GM21529 (cell line): ENCODE measurements around the gene TRABD2B.

Experiments
- ATAC-seq: cut with Tn5 transposase; IDR thresholded peaks from one replicate; pipeline ENCODE4 v1.9.1; 2021; ENCODE audit not compliant: unreplicated experiment

The TRABD2B gene

GRCh38 chr1:48022306-48022705 lies 25.1 kb upstream of the TRABD2B start:
- ATAC-seq, result no peak

DNA sequence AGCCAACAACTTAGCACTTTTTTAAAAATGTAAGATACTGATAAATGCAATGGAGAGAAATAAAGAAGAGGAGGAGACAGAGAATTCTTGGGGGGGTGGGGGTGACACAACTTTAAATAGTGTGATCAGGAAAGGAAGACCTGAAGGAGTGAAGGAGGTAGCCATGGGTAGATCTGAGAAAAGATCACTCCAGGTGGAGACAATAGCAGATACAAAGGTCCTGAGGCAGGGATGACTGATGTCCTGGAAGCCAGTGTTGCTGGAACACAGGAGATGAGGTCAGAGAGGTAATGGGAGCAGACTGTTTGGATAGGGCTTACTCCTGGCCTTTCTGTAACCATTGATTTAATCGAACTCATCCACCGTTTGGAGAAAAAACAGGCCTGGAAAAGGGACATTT lies 24.6 kb upstream of the TRABD2B start:
- no peak for ATAC-seq

DNA sequence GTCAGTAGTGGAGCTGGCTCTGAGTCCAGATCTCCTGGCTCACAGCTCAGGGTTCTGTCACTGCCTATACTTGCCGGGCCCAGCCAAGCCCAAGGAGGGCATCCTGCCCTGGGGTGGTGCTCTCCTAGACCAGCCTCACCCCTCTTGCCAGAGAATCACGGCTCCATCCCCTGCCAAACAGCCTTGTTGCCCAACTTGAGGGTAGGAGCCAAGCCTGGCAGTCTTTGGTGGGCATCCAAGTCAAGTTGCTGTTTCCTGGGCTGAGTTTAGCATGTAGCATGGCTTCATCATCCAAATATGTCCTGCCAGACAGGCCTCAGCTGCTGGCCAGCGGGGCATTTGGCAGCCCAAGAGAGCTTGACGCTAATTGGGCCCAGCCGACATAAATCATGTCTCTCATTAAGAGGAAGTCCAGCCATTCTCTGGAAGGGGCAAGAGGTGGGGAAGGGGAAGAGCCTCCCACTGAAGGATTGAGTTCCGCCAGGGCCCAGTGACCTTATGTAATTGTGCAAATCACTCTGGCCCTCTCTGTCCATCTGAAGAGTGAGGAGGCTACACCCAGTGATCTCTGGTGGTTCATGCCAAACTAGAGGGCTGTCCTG lies 22.6 kb upstream of the TRABD2B start:
- no peak for ATAC-seq

DNA sequence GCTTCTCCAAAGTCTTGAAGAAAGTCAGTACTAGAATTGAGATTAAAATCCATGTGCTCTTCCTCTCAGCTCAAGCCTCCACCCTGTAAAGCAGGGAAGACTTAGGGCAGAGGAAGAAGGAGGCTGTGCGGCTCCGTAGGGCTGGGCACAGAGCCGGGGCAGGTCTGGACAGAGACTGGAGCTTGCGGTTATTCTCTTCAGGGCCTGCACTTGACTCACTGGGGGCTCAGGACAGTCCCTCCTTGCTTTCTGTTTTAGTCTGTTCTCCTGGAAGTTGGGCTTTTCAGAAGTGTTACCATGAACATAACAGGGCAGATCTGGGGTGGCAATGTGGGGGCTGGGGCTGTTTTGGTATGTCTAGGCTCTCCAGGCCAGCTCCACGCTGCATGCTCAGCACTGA lies 21.6 kb upstream of the TRABD2B start:
- ATAC-seq, result no peak

DNA sequence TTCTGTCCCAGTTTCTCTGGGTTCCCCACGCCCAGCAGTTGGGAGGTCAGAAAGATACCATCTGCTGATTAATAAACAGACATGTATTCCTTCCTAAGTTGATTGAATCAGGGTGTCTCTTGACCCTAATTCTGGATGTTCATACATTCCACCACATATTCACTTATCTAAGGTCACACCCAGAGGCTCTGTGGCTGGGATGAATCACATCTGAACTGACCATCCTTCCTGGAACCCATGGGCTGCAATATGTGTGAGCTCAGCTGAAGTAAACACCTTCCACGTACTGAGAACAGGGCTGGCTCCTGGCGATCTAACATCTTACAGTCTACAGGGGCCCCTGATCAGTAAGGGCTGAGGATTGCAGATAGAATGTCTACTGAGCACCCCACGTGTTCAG lies 20.5 kb upstream of the TRABD2B start:
- ATAC-seq, result no peak

DNA sequence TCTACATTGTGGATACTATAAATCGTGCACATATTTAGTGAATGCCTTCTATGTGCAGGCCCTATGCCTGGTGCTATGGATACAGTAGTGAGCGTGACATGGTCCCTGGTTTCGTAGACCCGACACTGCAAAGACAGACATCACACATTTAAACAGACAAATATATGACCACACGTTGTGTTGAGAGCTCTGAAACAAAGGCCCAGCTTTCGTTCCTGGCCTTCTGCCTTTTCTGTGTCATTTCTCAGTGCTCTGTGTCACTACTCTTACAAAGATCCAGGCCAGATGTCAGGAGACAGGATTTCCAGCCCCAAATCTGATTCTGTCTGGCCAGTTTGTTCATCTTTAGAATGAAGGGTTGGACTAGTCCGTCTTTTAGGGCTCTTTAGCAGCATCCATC lies 19.3 kb upstream of the TRABD2B start:
- no peak for ATAC-seq

GRCh38 chr1:48013270-48013669 lies 16.1 kb upstream of the TRABD2B start:
- ATAC-seq, result no peak

DNA sequence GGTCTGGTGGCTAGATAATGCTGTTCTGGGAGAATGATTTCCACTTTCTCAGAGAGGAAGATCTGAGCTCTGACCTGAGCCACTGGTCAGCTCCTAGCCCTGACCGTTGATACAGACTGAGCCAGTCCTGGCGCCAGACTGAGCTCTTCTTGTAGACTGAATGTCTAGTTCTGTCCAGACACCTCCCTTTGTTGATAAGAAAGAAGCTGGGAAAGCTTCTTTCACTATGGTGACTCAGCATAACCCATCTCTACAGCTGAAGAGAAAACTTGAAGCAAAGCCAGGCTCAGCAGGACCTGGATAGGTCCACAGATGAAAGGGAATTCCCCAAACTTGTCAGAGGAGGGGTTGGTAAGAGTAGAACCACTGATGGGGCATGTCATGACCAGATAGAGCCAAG lies 9.9 kb upstream of the TRABD2B start:
- ATAC-seq, result no peak

DNA sequence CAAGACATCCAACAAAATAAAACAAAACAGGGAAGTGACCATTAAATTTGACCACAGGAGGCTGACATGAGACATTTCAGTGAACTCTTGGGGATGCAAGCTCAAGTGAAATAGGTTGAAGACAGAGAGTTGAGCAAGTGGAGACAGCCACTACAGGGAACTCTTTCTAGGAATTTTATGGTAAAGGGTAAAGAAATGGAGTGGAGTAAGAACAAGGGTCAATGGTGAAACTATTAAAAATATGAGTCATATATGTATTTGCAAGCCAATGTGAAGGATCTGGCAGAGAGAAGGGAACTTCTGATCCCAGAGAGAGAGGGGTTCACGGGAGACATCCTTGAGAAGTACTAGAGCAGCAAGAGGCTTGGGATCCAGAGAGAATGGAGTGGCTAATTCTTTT lies 9.1 kb upstream of the TRABD2B start:
- ATAC-seq, result no peak

GRCh38 chr1:48005253-48006117 lies 8.3 kb upstream of the TRABD2B start:
- ATAC-seq, result no peak

- ATAC-seq, result no peak
These were observed 6.8 kb upstream of the TRABD2B start for GRCh38 chr1:48003741-48004531.

DNA sequence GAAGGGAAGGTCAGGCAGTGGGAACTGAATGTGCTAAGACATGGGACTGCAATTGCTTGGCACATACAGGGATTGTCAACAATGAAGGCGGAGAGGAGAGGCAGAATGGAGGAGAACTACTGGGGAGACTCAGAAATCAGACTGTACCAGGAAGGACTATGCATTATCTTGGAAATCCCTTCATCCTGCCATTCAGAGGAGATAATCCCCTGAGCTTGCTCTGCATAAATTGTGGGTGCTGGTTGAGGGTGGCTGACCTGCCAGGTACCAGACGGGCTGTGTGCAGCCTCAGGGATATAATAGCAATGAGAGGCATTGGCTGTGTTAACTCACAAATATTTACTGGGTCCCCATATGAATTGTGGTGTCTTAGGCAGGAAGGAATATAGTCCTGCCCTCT lies 5.0 kb upstream of the TRABD2B start:
- no peak for ATAC-seq

- ATAC-seq, result no peak
These were observed 4.5 kb upstream of the TRABD2B start for GRCh38 chr1:48001696-48002095.

GRCh38 chr1:48000883-48001282 lies 3.7 kb upstream of the TRABD2B start:
- ATAC-seq, result no peak

GRCh38 chr1:47999097-47999496 lies 1.9 kb upstream of the TRABD2B start:
- no peak for ATAC-seq

DNA sequence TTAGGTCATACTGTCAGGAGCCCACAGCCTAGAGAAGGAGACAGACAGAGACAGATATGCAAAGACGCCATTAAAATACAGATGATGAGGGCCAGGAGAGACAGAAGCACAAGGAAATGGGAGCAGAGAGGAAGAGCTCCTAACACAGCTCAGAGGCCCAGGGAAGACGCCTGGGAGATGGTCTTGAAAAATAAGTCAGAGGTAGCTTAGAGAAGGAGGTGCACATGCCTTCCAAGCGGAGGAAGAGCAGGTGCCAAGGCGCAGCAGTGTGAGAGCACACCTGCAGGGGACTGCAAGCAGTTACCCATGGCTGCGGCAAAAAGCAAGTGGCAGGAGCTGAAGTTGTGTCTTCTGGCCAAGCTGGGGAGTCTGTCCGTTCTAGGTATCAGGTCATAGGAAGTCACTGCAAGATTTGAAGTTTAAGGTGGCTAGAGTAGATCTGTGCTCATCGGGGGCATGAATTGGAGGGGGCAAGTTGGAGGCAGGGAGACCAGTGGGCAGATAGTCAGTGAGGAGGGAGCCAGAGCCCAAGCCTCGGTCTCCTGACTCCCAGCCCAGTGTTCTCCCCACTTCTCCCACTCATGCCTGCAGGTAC lies 1.3 kb upstream of the TRABD2B start:
- no peak for ATAC-seq

DNA sequence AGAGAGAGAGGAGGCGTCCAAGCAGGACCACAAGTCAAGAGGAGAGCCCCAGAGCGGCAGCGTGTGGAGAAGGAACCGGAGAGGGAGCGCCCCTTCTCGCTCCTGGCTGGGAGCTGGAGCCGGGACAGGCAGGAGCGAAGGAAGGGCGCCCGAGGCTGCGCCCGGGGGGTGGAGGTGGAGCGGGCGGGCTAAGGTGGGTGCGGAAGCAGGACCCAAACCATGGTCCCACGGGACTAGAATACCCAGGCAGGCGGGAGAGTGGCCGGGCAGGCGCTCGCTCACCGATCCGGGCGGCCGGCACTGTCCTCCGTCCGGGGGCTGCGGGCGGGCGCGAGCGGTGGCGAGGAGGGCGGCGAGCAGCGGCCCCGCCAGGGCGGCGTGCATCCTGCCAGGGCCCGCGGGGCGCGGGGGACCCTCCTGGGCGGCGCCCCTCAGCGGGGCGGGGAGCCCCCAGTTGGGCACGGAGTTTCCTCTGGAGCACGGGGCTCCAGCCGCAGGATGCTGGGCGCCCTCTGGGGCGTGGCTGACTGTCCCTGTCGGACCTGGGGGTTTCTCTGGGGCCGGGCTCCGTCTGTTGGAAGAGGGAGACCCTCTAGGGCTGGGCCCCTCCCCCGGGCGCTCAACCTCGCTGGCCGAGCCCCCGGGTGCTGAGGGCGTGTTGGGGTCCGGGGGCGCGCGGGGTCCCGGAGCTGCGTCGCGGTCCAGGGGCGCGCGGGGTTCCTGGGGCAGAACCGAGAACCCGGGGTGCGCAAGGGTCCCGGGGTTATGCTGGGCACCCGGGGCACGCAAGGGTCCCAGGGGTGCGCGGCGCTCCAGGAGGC lies 569 bp downstream of the TRABD2B start:
- no peak for ATAC-seq

- ATAC-seq, result no peak
These were observed 1.2 kb downstream of the TRABD2B start for GRCh38 chr1:47996060-47996405.

GRCh38 chr1:47995306-47996050 lies 1.7 kb downstream of the TRABD2B start:
- ATAC-seq, result no peak
